Adipocyte (in vitro differentiated cells): Measurements from ENCODE around the gene FGF22.
"Not testable (repeated sequence)": the region's sequence is repeated elsewhere in the genome, so short reads cannot be mapped to it uniquely, and the experiment has no call there.

ENCODE experiments used
- DNase-seq: peaks from one replicate; pipeline ENCODE4 v3.0.0-alpha.2; 2015; ENCODE audit warnings: low read depth
- H3K27me3 ChIP-seq: replicated peaks from 2 replicates; pipeline ENCODE4 v1.7.0; 2013; ENCODE audit warnings: mild to moderate bottlenecking, low read length, moderate library complexity; ENCODE audit not compliant: control insufficient read depth, insufficient read depth
- H3K36me3 ChIP-seq: 2 replicates; pipeline ENCODE4 v1.7.0; 2013; ENCODE audit warnings: low read length, mild to moderate bottlenecking, moderate library complexity; ENCODE audit not compliant: control insufficient read depth, insufficient read depth, severe bottlenecking
- H3K4me1 ChIP-seq: 2 replicates; pipeline ENCODE4 v1.7.0; 2013; ENCODE audit warnings: mild to moderate bottlenecking, low read length, moderate library complexity; ENCODE audit not compliant: control insufficient read depth, insufficient read depth
- H3K4me3 ChIP-seq: 2 replicates; pipeline ENCODE4 v1.7.0; 2013; ENCODE audit warnings: mild to moderate bottlenecking, low read length, moderate library complexity
- H3K9ac ChIP-seq: 2 replicates; pipeline ENCODE4 v1.7.0; 2013; ENCODE audit warnings: mild to moderate bottlenecking, low read length, moderate library complexity
- H3K9me3 ChIP-seq: 2 replicates; pipeline ENCODE4 v1.7.0; 2013; ENCODE audit warnings: mild to moderate bottlenecking, low read length, moderate library complexity; ENCODE audit not compliant: control insufficient read depth

FGF22 gene

GRCh38 chr19:617551-618246 lies 22.0 kb upstream of the FGF22 start:
- no peak for DNase-seq
- Histone ChIP-seq H3K9ac (no peak overlapping the region), H3K9me3 (no peaks in the 10 kb centered on the region), H3K4me3 (no peak overlapping the region), H3K4me1 (no peaks in the 10 kb centered on the region), H3K27me3 (no peaks in the 10 kb centered on the region), H3K36me3 (peaks cover 28% of the 10 kb centered on the region)

GRCh38 chr19:618247-618619 lies 21.4 kb upstream of the FGF22 start:
- H3K27me3 ChIP-seq: no peaks in the 10 kb centered on the region
- H3K4me1 ChIP-seq: no peaks in the 10 kb centered on the region
- no peak overlapping the region for H3K4me3 ChIP-seq
- no peak for DNase-seq
- no peaks in the 10 kb centered on the region for H3K9me3 ChIP-seq
- H3K9ac ChIP-seq: no peak overlapping the region
- H3K36me3 ChIP-seq: peaks cover 32% of the 10 kb centered on the region

- DNase-seq: no peak
- no peaks in the 10 kb centered on the region for H3K9me3 ChIP-seq
- H3K9ac ChIP-seq: no peak overlapping the region
- H3K27me3 ChIP-seq: no peaks in the 10 kb centered on the region
- no peak overlapping the region for H3K4me3 ChIP-seq
- H3K36me3 ChIP-seq: peaks cover 35% of the 10 kb centered on the region
- no peaks in the 10 kb centered on the region for H3K4me1 ChIP-seq
These were observed 20.9 kb upstream of the FGF22 start for GRCh38 chr19:618674-619285.

GRCh38 chr19:619286-620002 lies 20.2 kb upstream of the FGF22 start:
- H3K4me1 ChIP-seq: no peaks in the 10 kb centered on the region
- H3K9ac ChIP-seq: no peak overlapping the region
- no peak overlapping the region for H3K4me3 ChIP-seq
- H3K9me3 ChIP-seq: no peaks in the 10 kb centered on the region
- DNase-seq: no peak
- H3K36me3 ChIP-seq: peaks cover 39% of the 10 kb centered on the region
- H3K27me3 ChIP-seq: no peaks in the 10 kb centered on the region

- Histone ChIP-seq H3K9me3 (no peaks in the 10 kb centered on the region), H3K9ac (no peak overlapping the region), H3K4me3 (no peak overlapping the region), H3K4me1 (no peaks in the 10 kb centered on the region), H3K27me3 (no peaks in the 10 kb centered on the region), H3K36me3 (peaks cover 46% of the 10 kb centered on the region)
- no peak for DNase-seq
These were observed 19.4 kb upstream of the FGF22 start for GRCh38 chr19:620166-620862.

GRCh38 chr19:621191-621590 lies 18.5 kb upstream of the FGF22 start:
- H3K9ac ChIP-seq, H3K27me3 ChIP-seq, H3K4me1 ChIP-seq, H3K9me3 ChIP-seq, H3K4me3 ChIP-seq, DNase-seq: not testable (repeated sequence)
- H3K36me3 ChIP-seq: peaks cover 48% of the 10 kb centered on the region

GRCh38 chr19:621819-622218 lies 17.9 kb upstream of the FGF22 start:
- H3K36me3 ChIP-seq: peaks cover 48% of the 10 kb centered on the region
- no peaks in the 10 kb centered on the region for H3K4me1 ChIP-seq
- no peak overlapping the region for H3K9ac ChIP-seq
- DNase-seq: no peak
- H3K27me3 ChIP-seq: no peaks in the 10 kb centered on the region
- no peak overlapping the region for H3K4me3 ChIP-seq
- no peaks in the 10 kb centered on the region for H3K9me3 ChIP-seq

GRCh38 chr19:622666-623065 lies 17.0 kb upstream of the FGF22 start:
- H3K4me3 ChIP-seq: no peak overlapping the region
- no peaks in the 10 kb centered on the region for H3K4me1 ChIP-seq
- peaks cover 48% of the 10 kb centered on the region for H3K36me3 ChIP-seq
- DNase-seq: no peak
- no peak overlapping the region for H3K9ac ChIP-seq
- no peaks in the 10 kb centered on the region for H3K9me3 ChIP-seq
- H3K27me3 ChIP-seq: no peaks in the 10 kb centered on the region

GRCh38 chr19:623175-623916 lies 16.3 kb upstream of the FGF22 start:
- no peak for DNase-seq
- Histone ChIP-seq H3K27me3 (no peaks in the 10 kb centered on the region), H3K4me1 (no peaks in the 10 kb centered on the region), H3K9me3 (no peaks in the 10 kb centered on the region), H3K36me3 (peaks cover 48% of the 10 kb centered on the region), H3K4me3 (no peak overlapping the region), H3K9ac (no peak overlapping the region)

GRCh38 chr19:623974-624373 lies 15.7 kb upstream of the FGF22 start:
- Histone ChIP-seq H3K27me3 (no peaks in the 10 kb centered on the region), H3K36me3 (peaks cover 47% of the 10 kb centered on the region), H3K9me3 (no peaks in the 10 kb centered on the region), H3K4me1 (no peaks in the 10 kb centered on the region), H3K4me3 (no peak overlapping the region), H3K9ac (no peak overlapping the region)
- peak; percentile 89 for DNase-seq
